Measurements from ENCODE around the gene GLYR1.
A peak's percentile ranks its signal among the peaks of the same experiment; 100 is the strongest.
"Not testable (repeated sequence)": the region's sequence is repeated elsewhere in the genome, so short reads cannot be mapped to it uniquely, and the experiment has no call there.

GLYR1 gene

GRCh38 chr16:4787627-4788482 is 59.2 kb downstream of the GLYR1 start, which contains the start of gene SEPTIN12:
TSS of gene SEPTIN12 (minus strand) at chr16:4788345. CDS start at chr16:4787645, 700 bp downstream.
- no peak for DNase-seq (ENCODE audit: low spot score)

GRCh38 chr16:4787068-4787467 is 60.0 kb downstream of the GLYR1 start:
- DNase-seq (ENCODE audit: low spot score): no peak

GRCh38 chr16:4785758-4786433 is 61.2 kb downstream of the GLYR1 start:
- DNase-seq (ENCODE audit: low spot score): no peak

GRCh38 chr16:4784444-4784987 is 62.6 kb downstream of the GLYR1 start:
- DNase-seq (ENCODE audit: low spot score): not testable (repeated sequence)

- no peak for DNase-seq (ENCODE audit: low spot score)
Observed at GRCh38 chr16:4783951-4784336, 63.1 kb downstream of the GLYR1 start.

GRCh38 chr16:4783251-4783950 is 63.7 kb downstream of the GLYR1 start:
- DNase-seq (ENCODE audit: low spot score): no peak

- no peak for DNase-seq (ENCODE audit: low spot score)
Observed at GRCh38 chr16:4780235-4780634, 66.9 kb downstream of the GLYR1 start.

- DNase-seq (ENCODE audit: low spot score): no peak
Observed at GRCh38 chr16:4778050-4778392, 69.1 kb downstream of the GLYR1 start.

- DNase-seq (ENCODE audit: low spot score): no peak
Observed at GRCh38 chr16:4777339-4778049, 69.6 kb downstream of the GLYR1 start.

- DNase-seq (ENCODE audit: low spot score): no peak
Observed at GRCh38 chr16:4776141-4776705, 70.9 kb downstream of the GLYR1 start.

GRCh38 chr16:4775005-4775404 is 72.1 kb downstream of the GLYR1 start:
- DNase-seq (ENCODE audit: low spot score): no peak

GRCh38 chr16:4772351-4772750 is 74.7 kb downstream of the GLYR1 start:
- no peak for DNase-seq (ENCODE audit: low spot score)

GRCh38 chr16:4771646-4772045 is 75.4 kb downstream of the GLYR1 start:
- no peak for DNase-seq (ENCODE audit: low spot score)

GRCh38 chr16:4769306-4769638 is 77.8 kb downstream of the GLYR1 start:
- no peak for DNase-seq (ENCODE audit: low spot score)

GRCh38 chr16:4768549-4769305 is 78.4 kb downstream of the GLYR1 start:
- peak; percentile 59 for DNase-seq (ENCODE audit: low spot score)

- peak; percentile 39 for DNase-seq (ENCODE audit: low spot score)
Observed at GRCh38 chr16:4767872-4768548, 79.1 kb downstream of the GLYR1 start.

- peak; percentile 93 for DNase-seq (ENCODE audit: low spot score)
Observed at GRCh38 chr16:4766875-4767628, 80.0 kb downstream of the GLYR1 start, which contains the start of gene ZNF500. TSS of gene ZNF500 (minus strand) at chr16:4767162. CDS start at chr16:4765978, 1,184 bp downstream.

- DNase-seq (ENCODE audit: low spot score): no peak
Observed at GRCh38 chr16:4765511-4766474, 81.3 kb downstream of the GLYR1 start.

Data from NAMALWA (cell line).